Upper lobe of left lung (tissue), 6 donors: ENCODE measurements around the gene ELOA. TPM values are rescaled to one million over a fixed set of nuclear protein-coding genes. Genes with fewer than 3 reads are reported as not detected.
A peak's percentile ranks its signal among the peaks of the same experiment; 100 is the strongest.

Source experiments
- ATAC-seq, 2 donors: fragments of 200-7000 bp; cut with Tn5 transposase; one replicate each; pipeline ENCODE4 v1.9.1; 2022; ENCODE audit warnings: mild to moderate bottlenecking in 2 of 2, moderate library complexity in 2 of 2; ENCODE audit not compliant: low FRiP score in 2 of 2
- DNase-seq, 2 donors: peaks; one replicate each; pipeline ENCODE4 v3.0.0-alpha.2; 2019 to 2020
- H3K27ac ChIP-seq, 4 donors: fragments of 200-600 bp; sonication (generic); one replicate each; pipeline ENCODE4 v1.5.1; 2016 to 2019
- H3K27me3 ChIP-seq, 4 donors: fragments of 200-600 bp; sonication (generic); one replicate each; pipeline ENCODE4 v1.5.1; 2017 to 2019
- H3K36me3 ChIP-seq, 4 donors: fragments of 200-600 bp; sonication (generic); one replicate each; pipeline ENCODE4 v1.5.1; 2016 to 2019
- H3K4me1 ChIP-seq, 4 donors: fragments of 200-600 bp; sonication (generic); one replicate each; pipeline ENCODE4 v1.5.1; 2018 to 2019
- H3K4me3 ChIP-seq, 4 donors: fragments of 200-600 bp; sonication (generic); one replicate each; pipeline ENCODE4 v1.5.1; 2017 to 2019; ENCODE audit warnings: mild to moderate bottlenecking in 2 of 4, moderate library complexity in 1 of 4
- H3K9me3 ChIP-seq, 4 donors: fragments of 200-600 bp; sonication (generic); one replicate each; pipeline ENCODE4 v1.5.1; 2018 to 2019
- CTCF ChIP-seq, 6 experiments: fragments of 450-650 bp in 4 of 6; fragments of 200-600 bp in 2 of 6; sonication (generic) in 2 of 6; IDR thresholded peaks; one replicate each; pipeline ENCODE4 v1.5.1; 2016 to 2019; ENCODE audit warnings: antibody characterized with exemption in 6 of 6
- EP300 ChIP-seq, 4 donors: sonication (generic); formaldehyde crosslinking; IDR thresholded peaks; one replicate each; pipeline ENCODE4 v1.5.1; 2017; ENCODE audit warnings: antibody characterized with exemption in 4 of 4, control low read depth in 2 of 4
- POLR2A ChIP-seq, 4 donors: fragments of 450-650 bp; IDR thresholded peaks; one replicate each; pipeline ENCODE4 v1.5.1; 2016 to 2017; ENCODE audit warnings: antibody characterized with exemption in 4 of 4, mild to moderate bottlenecking in 2 of 4
- POLR2AphosphoS5 ChIP-seq, 2 donors: sonication (generic); formaldehyde crosslinking; IDR thresholded peaks; one replicate each; pipeline ENCODE4 v1.5.1; 2017; ENCODE audit warnings: antibody characterized with exemption in 2 of 2
- WGBS, 2 donors: methylation state at CpG; one replicate each; pipeline ENCODE4 v1.1.5; 2017 to 2018; 5-methylcytosine and 5-hydroxymethylcytosine counted together
- total RNA-seq, 6 donors: library from RNA; depleted of rRNA in 4 of 6; stranded (reverse); fragments of >200 nt in 4 of 6; gene quantifications; one replicate each; pipeline versions ENCODE4 v1.1.0 to v1.2.1, GENCODE V29; 2016 to 2021
- donor health status: DM: no; HTN: no; CAD: no; lungs with moderate emphysema.
- donor health status: DM: no; HTN: yes; CAD: no; lungs with severe emphysema.

ELOA gene
- total RNA-seq, 6 donors from 2014 or later = 43.2 to 71.2 (median 59.0) TPM

DNA sequence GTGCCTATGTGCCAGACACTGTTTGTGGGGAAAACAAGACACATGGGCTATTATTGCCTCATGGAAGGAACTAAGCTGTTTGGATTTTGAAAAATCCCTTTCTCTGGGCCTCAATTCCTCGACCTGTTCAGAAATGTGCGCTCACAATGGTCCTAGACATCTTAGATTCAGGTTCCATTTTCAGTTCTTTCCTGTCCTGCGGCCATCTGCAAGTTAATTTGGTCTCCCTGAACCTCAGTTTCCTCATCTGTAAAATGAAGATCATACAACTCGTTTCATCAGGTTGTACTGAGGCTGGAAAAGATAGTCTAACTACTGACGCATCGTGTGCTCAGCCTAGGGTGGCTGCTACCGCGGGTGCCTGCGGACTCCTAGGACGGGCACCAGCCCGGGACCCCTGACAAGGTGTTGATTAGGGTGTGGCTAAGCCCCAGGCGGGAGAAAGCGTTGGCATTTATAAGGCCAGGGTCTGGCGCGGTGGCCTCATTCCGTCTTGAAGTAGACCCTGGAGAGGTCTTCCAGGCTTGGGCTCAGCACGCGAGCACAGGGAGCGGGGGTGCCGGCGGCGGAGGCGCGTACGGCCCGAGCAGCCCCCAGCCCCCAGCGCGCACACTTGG, 493 bp upstream of the ELOA start:
- 16 to 30% methylated on average over 7 to 18 of the region's 28 CpGs for WGBS, 2 donors
- peak in 1 of 2 donors; percentile 26 for DNase-seq
- Histone ChIP-seq H3K27me3 (no peaks in the 10 kb centered on the region), H3K9me3 (no peaks in the 10 kb centered on the region), H3K27ac (peak overlapping the region; percentile 92 to 94 (median 93)), H3K4me1 (peaks cover 24 to 43% (median 27%) of the 10 kb centered on the region in 4 donors), H3K4me3 (peak overlapping the region; percentile 81 to 95 (median 90)), H3K36me3 (peaks cover 0 to 15% (median 1%) of the 10 kb centered on the region in 4 donors)
- ATAC-seq = peak; percentile 21 to 40
- TF ChIP-seq EP300 (IDR thresholded peaks at IDR 0.05) = no peak
- TF ChIP-seq CTCF (IDR thresholded peaks at IDR 0.05) = no peak
- TF ChIP-seq POLR2AphosphoS5 (IDR thresholded peaks at IDR 0.05) = no peak
- TF ChIP-seq POLR2A (IDR thresholded peaks at IDR 0.05) = no peak

GRCh38 chr1:23745515-23745914, 2.2 kb downstream of the ELOA start:
- Histone ChIP-seq H3K4me1 (peaks cover 28 to 52% (median 36%) of the 10 kb centered on the region in 4 donors), H3K9me3 (no peaks in the 10 kb centered on the region), H3K27ac (peak overlapping the region in 1 of 4 donors; percentile 92), H3K4me3 (peak overlapping the region in 1 of 4 donors; percentile 87), H3K36me3 (peaks cover 0 to 25% (median 2%) of the 10 kb centered on the region in 4 donors), H3K27me3 (no peaks in the 10 kb centered on the region)
- TF ChIP-seq EP300 (IDR thresholded peaks at IDR 0.05) = no peak
- no peak for TF ChIP-seq POLR2A (IDR thresholded peaks at IDR 0.05)
- TF ChIP-seq CTCF (IDR thresholded peaks at IDR 0.05) = peak in 4 of 6 experiments; percentile 15 to 49 (median 40)
- DNase-seq = no peak
- WGBS, 2 donors = 35 to 63% methylated on average over 1 of the region's 1 CpG
- ATAC-seq = no peak

- no peaks in the 10 kb centered on the region for H3K27me3 ChIP-seq
- no peak for TF ChIP-seq CTCF (IDR thresholded peaks at IDR 0.05)
- no peak for TF ChIP-seq POLR2A (IDR thresholded peaks at IDR 0.05)
- no peak for TF ChIP-seq EP300 (IDR thresholded peaks at IDR 0.05)
- TF ChIP-seq POLR2AphosphoS5 (IDR thresholded peaks at IDR 0.05) = no peak
- 52 to 78% methylated on average over 3 of the region's 3 CpGs for whole genome bisulfite sequencing, 2 donors
- no peaks in the 10 kb centered on the region for H3K9me3 ChIP-seq
- H3K27ac ChIP-seq = peak overlapping the region in 1 of 4 donors; percentile 7
- peaks cover 24 to 50% (median 27%) of the 10 kb centered on the region in 4 donors for H3K36me3 ChIP-seq
- DNase-seq (no peak), ATAC-seq (no peak)
- peaks cover 26 to 51% (median 39%) of the 10 kb centered on the region in 4 donors for H3K4me1 ChIP-seq
- H3K4me3 ChIP-seq = no peak overlapping the region
Measured at GRCh38 chr1:23748016-23748415, 4.7 kb downstream of the ELOA start.

DNA sequence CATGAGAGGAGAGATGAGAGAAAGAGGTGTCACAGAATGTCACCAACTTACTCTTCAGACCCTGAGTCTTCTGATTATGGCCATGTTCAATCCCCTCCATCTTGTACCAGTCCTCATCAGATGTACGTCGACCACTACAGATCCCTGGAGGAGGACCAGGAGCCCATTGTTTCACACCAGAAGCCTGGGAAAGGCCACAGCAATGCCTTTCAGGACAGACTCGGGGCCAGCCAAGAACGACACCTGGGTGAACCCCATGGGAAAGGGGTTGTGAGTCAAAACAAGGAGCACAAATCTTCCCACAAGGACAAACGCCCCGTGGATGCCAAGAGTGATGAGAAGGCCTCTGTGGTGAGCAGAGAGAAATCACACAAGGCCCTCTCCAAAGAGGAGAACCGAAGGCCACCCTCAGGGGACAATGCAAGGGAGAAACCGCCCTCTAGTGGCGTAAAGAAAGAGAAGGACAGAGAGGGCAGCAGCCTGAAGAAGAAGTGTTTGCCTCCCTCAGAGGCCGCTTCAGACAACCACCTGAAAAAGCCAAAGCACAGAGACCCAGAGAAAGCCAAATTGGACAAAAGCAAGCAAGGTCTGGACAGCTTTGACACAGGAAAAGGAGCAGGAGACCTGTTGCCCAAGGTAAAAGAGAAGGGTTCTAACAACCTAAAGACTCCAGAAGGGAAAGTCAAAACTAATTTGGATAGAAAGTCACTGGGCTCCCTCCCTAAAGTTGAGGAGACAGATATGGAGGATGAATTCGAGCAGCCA, 8.0 kb downstream of the ELOA start:
- TF ChIP-seq POLR2AphosphoS5 (IDR thresholded peaks at IDR 0.05) = no peak
- peak in 5 of 6 experiments; percentile 35 to 54 (median 51) for TF ChIP-seq CTCF (IDR thresholded peaks at IDR 0.05)
- TF ChIP-seq EP300 (IDR thresholded peaks at IDR 0.05) = no peak
- no peak for TF ChIP-seq POLR2A (IDR thresholded peaks at IDR 0.05)
- H3K4me1 ChIP-seq = peaks cover 13 to 30% (median 22%) of the 10 kb centered on the region in 4 donors
- 62 to 63% methylated on average over 11 of the region's 11 CpGs for WGBS, 2 donors
- H3K4me3 ChIP-seq = no peak overlapping the region
- DNase-seq (peak in 1 of 2 donors; percentile 36), ATAC-seq (peak; percentile 59 to 69)
- H3K27ac ChIP-seq = no peak overlapping the region
- no peaks in the 10 kb centered on the region for H3K27me3 ChIP-seq
- peaks cover 54 to 76% (median 58%) of the 10 kb centered on the region in 4 donors for H3K36me3 ChIP-seq
- no peaks in the 10 kb centered on the region for H3K9me3 ChIP-seq
